Naive thymus-derived CD4-positive, alpha-beta T cell (primary cell): Measurements from ENCODE around the gene GRAMD4. TPM values are rescaled to one million over a fixed set of nuclear protein-coding genes. Genes with fewer than 3 reads are reported as not detected.

Experiments used
- ATAC-seq: fragments of 150-1000 bp; cut with Tn5 transposase; 2 replicates; pipeline ENCODE4 v1.10.0; 2021; ENCODE audit warnings: mild to moderate bottlenecking, moderate library complexity
- CTCF ChIA-PET: fragments of 350-600 bp; sonication (Branson Sonifier 250); formaldehyde crosslinking; loops from one replicate; lab custom pipeline; 2021; ENCODE audit warnings: antibody characterized with exemption; lab: Charles Lee
- POLR2A ChIA-PET: fragments of 350-600 bp; sonication (Branson Sonifier 250); formaldehyde crosslinking; loops from one replicate; lab custom pipeline; 2021; ENCODE audit warnings: antibody characterized with exemption, inconsistent platforms; lab: Charles Lee
- DNase-seq, 9 donors: peaks; one replicate each; pipeline versions ENCODE4 v3.0.0 to v3.0.0-alpha.2; 2020 to 2022; ENCODE audit warnings: mixed read lengths in 1 of 9
- H3K27ac ChIP-seq: one replicate; pipeline ENCODE4 v1.7.0; 2013; ENCODE audit warnings: mild to moderate bottlenecking, low read depth, low read length, moderate library complexity
- H3K27me3 ChIP-seq, 2 donors: one replicate each; pipeline ENCODE4 v1.7.0; 2013; ENCODE audit warnings: low read length in 2 of 2, mild to moderate bottlenecking in 2 of 2, moderate library complexity in 2 of 2; ENCODE audit not compliant: control insufficient read depth in 2 of 2, insufficient read depth in 2 of 2
- H3K36me3 ChIP-seq, 3 experiments: 1 replicate in 2 of 3; 2 replicates in 1 of 3; pipeline ENCODE4 v1.7.0; 2013; ENCODE audit warnings: low read length in 3 of 3, mild to moderate bottlenecking in 3 of 3, moderate library complexity in 1 of 3; ENCODE audit not compliant: insufficient read depth in 3 of 3, control insufficient read depth in 2 of 3
- H3K4me1 ChIP-seq, 2 donors: one replicate each; pipeline ENCODE4 v1.7.0; 2013; ENCODE audit warnings: low read length in 2 of 2, mild to moderate bottlenecking in 2 of 2, moderate library complexity in 1 of 2; ENCODE audit not compliant: control insufficient read depth in 2 of 2, insufficient read depth in 2 of 2
- H3K4me3 ChIP-seq: 2 replicates; pipeline ENCODE4 v1.7.0; 2013; ENCODE audit warnings: mild to moderate bottlenecking, low read length
- H3K9me3 ChIP-seq, 3 experiments: 1 replicate in 2 of 3; 2 replicates in 1 of 3; pipeline ENCODE4 v1.7.0; 2013; ENCODE audit warnings: low read length in 3 of 3; ENCODE audit not compliant: control insufficient read depth in 2 of 3
- H3K27ac Mint-ChIP-seq, 9 donors: one replicate each; pipeline ENCODE4 v1.8.0; 2020 to 2022; ENCODE audit warnings: mixed read lengths in 9 of 9, mild to moderate bottlenecking in 8 of 9, moderate library complexity in 5 of 9, inconsistent platforms in 2 of 9
- H3K27me3 Mint-ChIP-seq, 5 donors: one replicate each; pipeline ENCODE4 v1.8.0; 2021 to 2022; ENCODE audit warnings: mixed read lengths in 5 of 5, mild to moderate bottlenecking in 1 of 5
- H3K36me3 Mint-ChIP-seq, 5 donors: one replicate each; pipeline ENCODE4 v1.8.0; 2020 to 2022; ENCODE audit warnings: mixed read lengths in 5 of 5, mild to moderate bottlenecking in 3 of 5, inconsistent platforms in 1 of 5
- H3K4me1 Mint-ChIP-seq, 7 donors: one replicate each; pipeline ENCODE4 v1.8.0; 2020 to 2022; ENCODE audit warnings: mixed read lengths in 7 of 7, mild to moderate bottlenecking in 3 of 7, inconsistent platforms in 1 of 7
- H3K4me3 Mint-ChIP-seq, 10 donors: one replicate each; pipeline ENCODE4 v1.8.0; 2020 to 2022; ENCODE audit warnings: mild to moderate bottlenecking in 10 of 10, mixed read lengths in 10 of 10, moderate library complexity in 6 of 10, inconsistent platforms in 2 of 10
- H3K9me3 Mint-ChIP-seq, 11 donors: one replicate each; pipeline ENCODE4 v1.8.0; 2020 to 2022; ENCODE audit warnings: mixed read lengths in 11 of 11, mild to moderate bottlenecking in 4 of 11, inconsistent platforms in 1 of 11, moderate library complexity in 1 of 11
- intact Hi-C, 2 donors: fragments of 100-400 bp; cut with micrococcal nuclease; formaldehyde crosslinking; loops; one replicate each; pipeline ENCODE4 v1.15.1; 2023
- polyA plus RNA-seq, 2 donors: library from polyadenylated mRNA; unstranded; fragments of 300-500 nt; fragmentation: Illumina TruSeq; gene quantifications; one replicate each; pipeline ENCODE4 v1.2.3, GENCODE V29; 2021
- total RNA-seq, 6 experiments: library from RNA in 5 of 6; stranded (reverse) in 5 of 6; gene quantifications; 1 replicate in 5 of 6; 2 replicates in 1 of 6; pipeline ENCODE4 v1.2.3 and lab custom pipeline; 2021 to 2026

GRAMD4 gene
- total RNA-seq (10 to 100 TPM; 13.9 to 48.5 (median 15.6) TPM), polyA plus RNA-seq (1 to 10 TPM; 2.1 to 2.8 TPM), total RNA-seq (lab: John Stamatoyannopoulos, UW) (20.3 reads per million, percentile 51 among the genes with 10 or more reads in this experiment)

GRCh38 chr22:46619830-46620501 is at the start of gene GRAMD4:
GRAMD4 (plus strand) TSS chr22:46620386; CDS start chr22:46626800, 6,414 bp downstream.
- H3K36me3 ChIP-seq: no peaks in the 10 kb centered on the region
- no peak within 1 kb of the TSS for H3K27ac Mint-ChIP-seq
- no peaks in the 10 kb centered on the region for H3K27me3 Mint-ChIP-seq
- CTCF ChIA-PET: no interaction called here
- intact Hi-C loops: no loop called here
- POLR2A ChIA-PET: no interaction called here
- ATAC-seq (peak; percentile 34), DNase-seq (no peak)
- H3K9me3 Mint-ChIP-seq: no peaks in the 10 kb centered on the region
- H3K36me3 Mint-ChIP-seq: no peaks in the 10 kb centered on the region
- peaks cover 0 to 20% (median 5%) of the 10 kb centered on the region in 7 donors for H3K4me1 Mint-ChIP-seq
- H3K27ac ChIP-seq: no peak within 1 kb of the TSS
- H3K4me3 ChIP-seq: no peak within 1 kb of the TSS
- no peaks in the 10 kb centered on the region for H3K9me3 ChIP-seq
- no peaks in the 10 kb centered on the region for H3K27me3 ChIP-seq
- no peaks in the 10 kb centered on the region for H3K4me1 ChIP-seq
- H3K4me3 Mint-ChIP-seq: no peak within 1 kb of the TSS

GRCh38 chr22:46571642-46572250 is 48.4 kb upstream of the GRAMD4 start:
- no peak overlapping the region for H3K27ac Mint-ChIP-seq
- Histone ChIP-seq H3K36me3 (no peaks in the 10 kb centered on the region), H3K4me1 (peaks cover 8 to 11% of the 10 kb centered on the region in 2 donors), H3K27ac (no peak overlapping the region), H3K27me3 (no peaks in the 10 kb centered on the region), H3K9me3 (peaks cover 0 to 12% (median 8%) of the 10 kb centered on the region in 3 experiments), H3K4me3 (no peak overlapping the region)
- ATAC-seq (no peak), DNase-seq (no peak)
- H3K27me3 Mint-ChIP-seq: no peaks in the 10 kb centered on the region
- peaks cover 12 to 16% (median 13%) of the 10 kb centered on the region in 7 donors for H3K4me1 Mint-ChIP-seq
- peaks cover 0 to 7% (median 4%) of the 10 kb centered on the region in 5 donors for H3K36me3 Mint-ChIP-seq
- intact Hi-C loops: no loop called here
- POLR2A ChIA-PET: no interaction called here
- CTCF ChIA-PET: no interaction called here
- peaks cover 0 to 21% (median 10%) of the 10 kb centered on the region in 11 donors for H3K9me3 Mint-ChIP-seq
- H3K4me3 Mint-ChIP-seq: no peak overlapping the region

GRCh38 chr22:46572911-46573780 is 47.0 kb upstream of the GRAMD4 start:
- Mint-ChIP-seq H3K4me3 (no peak overlapping the region), H3K9me3 (peaks cover 0 to 18% (median 10%) of the 10 kb centered on the region in 11 donors), H3K36me3 (peaks cover 0 to 7% (median 5%) of the 10 kb centered on the region in 5 donors), H3K27me3 (no peaks in the 10 kb centered on the region), H3K4me1 (peaks cover 12 to 22% (median 19%) of the 10 kb centered on the region in 7 donors), H3K27ac (peak overlapping the region in 1 of 9 donors; percentile 18)
- Histone ChIP-seq H3K27ac (no peak overlapping the region), H3K27me3 (no peaks in the 10 kb centered on the region), H3K4me3 (no peak overlapping the region), H3K36me3 (no peaks in the 10 kb centered on the region), H3K9me3 (peaks cover 0 to 12% (median 8%) of the 10 kb centered on the region in 3 experiments), H3K4me1 (peaks cover 13 to 17% of the 10 kb centered on the region in 2 donors)
- POLR2A ChIA-PET: no interaction called here
- CTCF ChIA-PET: interaction anchor here (1.4 kb wide), 1 partner anchor 10 kb away, joined by 5 read pairs; no protein-coding TSS in a partner anchor
- DNase-seq (no peak), ATAC-seq (no peak)
- intact Hi-C loops: no loop called here

- CTCF ChIA-PET: interaction anchor here (1.4 kb wide), 1 partner anchor 10 kb away, joined by 5 read pairs; no protein-coding TSS in a partner anchor
- Mint-ChIP-seq H3K4me3 (peak overlapping the region in 3 of 10 donors; percentile 18 to 86 (median 52)), H3K4me1 (peaks cover 15 to 29% (median 26%) of the 10 kb centered on the region in 7 donors), H3K27ac (no peak overlapping the region), H3K27me3 (no peaks in the 10 kb centered on the region), H3K36me3 (peaks cover 0 to 7% (median 5%) of the 10 kb centered on the region in 5 donors), H3K9me3 (peaks cover 0 to 18% (median 10%) of the 10 kb centered on the region in 11 donors)
- Histone ChIP-seq H3K27me3 (no peaks in the 10 kb centered on the region), H3K4me3 (no peak overlapping the region), H3K36me3 (no peaks in the 10 kb centered on the region), H3K27ac (no peak overlapping the region), H3K4me1 (peaks cover 16 to 20% of the 10 kb centered on the region in 2 donors), H3K9me3 (peaks cover 0 to 12% (median 8%) of the 10 kb centered on the region in 3 experiments)
- intact Hi-C loops: no loop called here
- no peak for ATAC-seq
- DNase-seq: no peak
- POLR2A ChIA-PET: no interaction called here
Measured at GRCh38 chr22:46573781-46574437, 46.3 kb upstream of the GRAMD4 start.

GRCh38 chr22:46574438-46574992 is 45.7 kb upstream of the GRAMD4 start:
- Histone ChIP-seq H3K27me3 (no peaks in the 10 kb centered on the region), H3K4me1 (peaks cover 16 to 20% of the 10 kb centered on the region in 2 donors), H3K27ac (no peak overlapping the region), H3K4me3 (no peak overlapping the region), H3K9me3 (peaks cover 0 to 12% (median 8%) of the 10 kb centered on the region in 3 experiments), H3K36me3 (no peaks in the 10 kb centered on the region)
- intact Hi-C loops: no loop called here
- H3K4me1 Mint-ChIP-seq: peaks cover 21 to 35% (median 30%) of the 10 kb centered on the region in 7 donors
- POLR2A ChIA-PET: no interaction called here
- ATAC-seq (no peak), DNase-seq (no peak)
- peak overlapping the region in 7 of 10 donors; percentile 18 to 91 (median 85) for H3K4me3 Mint-ChIP-seq
- H3K9me3 Mint-ChIP-seq: peaks cover 0 to 18% (median 10%) of the 10 kb centered on the region in 11 donors
- CTCF ChIA-PET: interaction anchor here (1.4 kb wide), 1 partner anchor 11 kb away, joined by 5 read pairs; no protein-coding TSS in a partner anchor
- H3K27me3 Mint-ChIP-seq: no peaks in the 10 kb centered on the region
- peaks cover 0 to 7% (median 5%) of the 10 kb centered on the region in 5 donors for H3K36me3 Mint-ChIP-seq
- H3K27ac Mint-ChIP-seq: peak overlapping the region in 4 of 9 donors; percentile 56 to 88 (median 69)
